GM19467 (cell line): ENCODE data around the gene HIPK2.

Experiments
- ATAC-seq: cut with Tn5 transposase; IDR thresholded peaks from one replicate; pipeline ENCODE4 v1.9.1; 2021; ENCODE audit warnings: mild to moderate bottlenecking, moderate library complexity; ENCODE audit not compliant: unreplicated experiment

The HIPK2 gene

DNA sequence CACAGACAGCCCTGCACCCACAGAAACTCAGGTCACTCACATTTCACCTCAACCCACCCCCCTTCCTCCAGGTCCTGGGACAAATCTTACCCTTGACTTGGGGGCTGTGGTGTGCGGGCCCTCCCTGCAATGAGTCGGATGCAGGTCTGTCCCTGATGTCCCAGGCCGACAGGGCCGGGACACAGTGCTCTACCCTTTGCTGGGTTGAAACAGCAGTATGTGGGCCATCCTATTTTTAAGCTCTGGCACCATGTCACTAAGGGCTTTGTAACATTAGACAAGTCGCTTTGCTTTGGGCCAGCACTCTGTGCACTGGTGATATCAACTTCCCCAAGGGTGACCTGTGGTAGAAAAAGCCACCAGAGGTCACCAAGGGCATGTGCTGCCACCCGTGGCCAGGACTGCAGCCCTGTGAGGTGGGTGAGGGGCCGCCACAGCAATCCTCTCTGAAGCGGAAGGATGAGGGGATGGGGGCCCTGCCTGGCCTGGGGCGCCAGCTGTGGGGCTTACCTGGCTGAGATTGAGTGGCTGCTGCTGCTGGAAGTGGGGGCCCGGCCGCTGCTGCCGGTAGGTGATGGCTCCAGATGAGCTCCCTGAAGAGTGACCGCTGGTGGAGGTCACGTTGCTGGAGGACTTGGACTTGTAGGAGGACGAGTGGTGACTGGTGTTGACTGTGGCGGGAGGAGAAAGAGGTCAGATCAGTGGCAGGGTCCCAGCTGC is 203.0 kb downstream of the HIPK2 start:
- ATAC-seq, result no peak

DNA sequence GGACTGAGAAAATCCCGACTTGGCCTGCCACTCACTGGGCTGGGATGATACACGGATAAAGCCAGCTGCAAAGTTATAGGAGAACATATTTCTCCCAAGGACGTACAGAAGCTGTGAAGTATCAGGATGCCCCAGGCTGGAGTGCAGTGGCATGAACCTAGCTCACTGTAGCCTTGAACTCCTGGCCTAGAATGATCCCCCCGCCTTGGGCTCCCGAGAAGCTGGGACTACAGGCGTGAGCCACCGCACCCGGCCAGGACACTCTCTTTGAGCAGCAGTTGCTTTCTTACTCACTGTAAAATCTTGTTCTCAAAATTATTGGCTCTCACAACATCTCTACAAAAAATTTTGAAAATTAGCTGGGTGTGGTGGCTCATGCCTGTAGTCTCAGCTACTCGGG is 203.9 kb downstream of the HIPK2 start:
- no peak for ATAC-seq

DNA sequence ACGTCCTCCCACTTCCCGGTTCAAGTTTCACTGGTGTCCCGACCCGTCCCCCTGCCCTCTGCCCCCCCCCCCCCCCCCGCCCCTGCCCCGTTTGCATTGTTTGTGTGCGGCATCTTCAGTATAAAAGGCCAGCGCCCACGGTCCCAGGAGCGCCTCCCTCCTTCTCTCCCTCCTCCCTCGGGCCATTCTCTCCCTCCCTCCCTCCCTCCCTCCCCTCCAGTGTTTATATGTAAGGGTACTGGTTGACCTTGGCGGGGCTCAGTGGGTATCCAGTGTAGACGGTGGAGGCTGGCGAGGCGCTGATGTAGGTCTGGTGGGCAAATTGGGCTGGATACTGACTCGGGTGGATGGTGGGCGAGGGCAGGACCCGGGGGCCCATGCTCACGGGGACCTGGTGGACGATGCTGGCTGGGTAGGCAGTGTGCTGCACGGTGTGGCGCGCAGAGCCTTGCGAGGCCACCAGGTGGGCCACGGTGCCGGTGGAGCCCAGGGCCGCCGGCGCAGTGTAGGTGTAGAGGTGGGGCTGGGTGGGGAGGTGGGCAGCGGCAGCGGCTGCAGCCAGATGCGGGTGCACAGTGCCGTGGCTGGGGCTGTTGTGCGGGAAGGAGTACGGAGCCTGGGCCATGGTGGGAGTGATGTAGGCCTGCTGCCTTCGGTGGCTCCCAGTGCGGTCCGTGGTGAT is 205.0 kb downstream of the HIPK2 start:
- no peak for ATAC-seq

DNA sequence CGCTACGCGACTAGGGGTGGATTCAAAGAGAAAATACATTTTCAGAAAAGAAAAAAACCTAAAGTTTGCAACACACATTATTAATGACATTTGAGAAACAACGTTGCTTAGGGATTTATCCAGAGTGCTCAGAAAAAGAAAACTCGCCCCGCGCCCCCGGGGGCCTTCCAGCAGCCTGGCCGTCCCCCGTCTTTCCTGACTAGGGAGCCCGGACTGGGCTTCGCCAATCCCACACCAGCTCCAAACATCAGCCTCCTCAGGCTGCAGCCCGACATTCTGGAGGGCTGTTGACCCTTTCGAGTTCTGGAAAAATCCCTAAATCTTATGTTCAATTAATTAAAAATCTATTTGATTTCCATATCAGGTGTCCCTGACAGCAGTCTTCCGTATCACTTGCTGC is 205.7 kb downstream of the HIPK2 start:
- ATAC-seq, result no peak

DNA sequence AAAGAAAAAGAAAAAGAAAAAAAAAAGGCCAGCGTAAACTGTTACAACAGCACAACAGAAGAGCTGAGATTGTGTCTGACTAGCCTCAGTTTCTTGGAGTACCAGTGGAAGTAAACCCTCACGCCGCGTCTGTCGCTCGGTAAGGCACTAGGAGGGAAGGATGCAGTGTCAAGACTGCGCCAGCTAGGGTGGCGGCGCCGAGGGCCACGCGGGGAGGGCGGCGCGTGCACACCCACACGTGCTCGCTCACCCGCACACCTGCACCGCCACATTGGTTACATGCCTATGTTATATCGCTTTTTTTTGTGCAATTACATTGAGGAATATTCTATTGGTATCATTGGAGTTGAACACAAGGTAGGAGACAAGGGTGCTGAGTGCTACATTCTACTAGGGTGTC is 206.1 kb downstream of the HIPK2 start:
- no peak for ATAC-seq

DNA sequence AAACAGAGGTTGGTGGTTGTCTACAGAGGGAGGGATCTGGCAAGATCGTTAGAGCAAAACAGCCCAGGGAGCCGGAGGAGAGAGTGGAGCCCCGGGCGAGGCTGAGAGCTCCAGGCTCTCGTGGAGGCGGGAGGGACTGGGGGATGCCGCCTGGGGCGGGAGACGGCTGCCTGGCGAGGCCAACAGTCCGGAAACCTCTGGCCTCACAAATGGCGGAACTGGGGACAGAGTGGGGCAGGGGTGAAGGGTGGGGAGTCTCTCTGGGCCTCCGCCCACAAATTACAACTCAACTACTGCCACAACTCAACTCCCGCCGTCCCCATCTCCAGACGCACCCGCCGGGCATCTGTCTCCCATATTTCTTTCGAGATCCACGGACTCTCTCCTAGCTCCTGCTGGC is 206.6 kb downstream of the HIPK2 start:
- no peak for ATAC-seq

DNA sequence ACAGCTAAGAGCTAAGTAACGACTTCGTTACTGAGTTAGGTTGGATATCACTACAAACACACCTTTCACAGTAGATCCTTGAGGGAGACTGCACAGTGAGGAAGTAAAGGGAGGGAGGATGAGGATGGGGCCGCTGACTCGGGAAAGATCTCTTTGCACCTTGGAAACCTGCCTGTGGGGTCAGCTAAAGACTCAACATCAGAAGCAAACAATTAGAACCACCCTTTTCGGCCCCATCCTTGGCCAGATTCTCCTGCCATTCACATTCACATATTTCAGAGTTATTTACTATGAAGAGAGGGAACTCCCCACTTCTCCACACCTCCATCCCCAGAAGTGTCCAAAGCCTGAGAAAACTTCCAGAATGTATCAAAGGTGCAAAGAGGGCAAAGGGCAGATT is 207.2 kb downstream of the HIPK2 start:
- ATAC-seq, result no peak

DNA sequence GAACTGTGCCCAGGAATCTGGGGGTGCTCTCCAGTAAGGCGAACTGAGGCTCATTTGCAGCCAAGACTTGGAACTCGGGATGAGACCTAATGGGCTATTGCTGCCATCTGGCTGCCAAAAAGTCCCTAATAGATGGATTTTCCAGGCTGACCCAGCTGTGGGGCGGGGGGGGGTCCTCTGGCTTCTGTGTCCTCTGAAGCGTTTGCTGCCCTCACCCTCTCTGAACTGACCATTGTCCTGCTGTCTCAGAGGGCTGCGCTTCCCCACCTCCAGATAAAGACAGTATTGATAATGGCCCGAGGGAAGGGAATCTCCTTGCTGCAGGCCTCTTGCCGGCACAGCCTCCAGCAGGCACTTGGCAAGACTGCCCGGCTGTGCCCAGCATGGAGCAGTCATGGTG is 207.7 kb downstream of the HIPK2 start:
- ATAC-seq, result no peak

DNA sequence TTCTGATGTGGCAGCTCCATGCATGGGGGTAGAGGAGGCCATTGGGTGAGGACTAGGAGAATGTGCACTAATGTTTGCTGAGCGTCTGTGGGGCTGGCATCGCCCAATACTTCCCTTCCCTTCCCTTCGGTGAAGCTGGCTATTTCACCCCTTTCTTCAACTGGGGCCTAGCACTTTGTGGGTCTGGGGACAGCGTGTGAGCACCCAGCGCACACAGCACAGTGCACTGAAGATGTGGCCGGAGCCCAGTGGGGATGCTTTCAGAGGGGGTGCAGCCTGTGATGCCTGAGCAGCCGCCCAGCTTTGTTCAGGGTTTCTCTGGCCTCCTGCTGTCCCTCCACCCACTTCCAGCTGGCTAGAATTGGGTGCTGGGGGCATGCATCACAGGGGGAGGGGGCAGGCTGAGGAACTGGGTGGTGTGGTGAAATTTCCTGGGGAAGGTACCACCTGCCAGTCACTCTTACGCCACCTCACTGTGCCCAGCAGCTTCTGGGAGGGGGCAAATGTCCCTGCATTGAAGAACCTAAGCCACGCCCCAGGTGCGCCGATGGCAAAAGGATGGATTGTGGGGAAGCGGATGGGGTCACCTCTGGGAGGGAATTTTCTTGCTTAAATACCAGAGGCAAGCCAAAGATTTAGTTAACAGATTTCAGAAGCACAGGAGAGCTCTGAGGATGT is 208.8 kb downstream of the HIPK2 start:
- ATAC-seq, result no peak

DNA sequence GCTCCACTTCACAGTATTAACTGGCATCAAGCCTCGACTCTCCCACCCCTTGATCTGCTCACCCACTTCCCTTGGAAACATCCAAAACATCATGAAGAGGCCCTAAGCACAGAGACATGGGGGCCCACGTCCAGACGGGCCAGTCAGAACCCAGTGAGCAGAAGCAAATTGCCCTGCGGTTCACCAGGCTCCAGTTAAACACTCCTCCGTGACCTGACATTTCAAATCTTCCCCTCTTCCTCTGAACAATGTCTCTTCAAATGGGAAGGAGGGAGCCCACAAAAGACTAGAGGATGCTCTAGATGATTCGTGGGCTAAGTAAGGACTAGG is 209.5 kb downstream of the HIPK2 start:
- ATAC-seq, result no peak

DNA sequence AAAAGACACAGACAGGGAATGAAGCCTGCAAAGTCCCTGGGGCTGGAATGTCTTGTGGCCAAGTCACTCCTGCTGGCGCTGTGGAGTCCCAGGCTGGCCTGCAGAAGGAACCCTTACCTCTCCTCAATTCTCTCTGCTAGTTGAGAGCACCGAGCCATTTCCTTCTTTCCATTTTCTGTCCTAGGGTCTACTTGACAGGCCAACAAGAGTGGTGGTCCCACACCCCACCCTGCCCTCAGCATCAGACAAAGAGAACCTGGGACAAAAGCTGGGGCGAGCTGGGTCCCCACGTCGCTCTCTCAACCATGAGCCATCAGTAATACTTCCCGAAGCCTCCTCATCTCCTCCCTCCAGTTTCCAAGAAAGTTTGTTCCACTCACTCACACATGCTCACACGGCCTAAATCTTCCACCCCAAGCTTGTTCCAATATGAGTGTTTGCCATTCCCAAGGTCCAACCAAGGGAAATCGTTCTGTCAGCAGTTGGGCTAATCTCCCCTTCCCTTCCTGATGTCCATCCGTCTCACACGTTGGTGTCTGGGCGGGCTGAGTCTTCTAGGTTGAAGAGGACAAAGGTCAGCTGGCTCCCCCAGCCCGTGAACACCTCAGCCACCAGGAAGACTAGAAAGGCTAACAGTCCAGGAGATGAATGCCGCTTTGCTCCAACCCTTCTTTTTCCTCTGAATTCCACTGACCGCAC is 210.0 kb downstream of the HIPK2 start:
- ATAC-seq, result no peak

DNA sequence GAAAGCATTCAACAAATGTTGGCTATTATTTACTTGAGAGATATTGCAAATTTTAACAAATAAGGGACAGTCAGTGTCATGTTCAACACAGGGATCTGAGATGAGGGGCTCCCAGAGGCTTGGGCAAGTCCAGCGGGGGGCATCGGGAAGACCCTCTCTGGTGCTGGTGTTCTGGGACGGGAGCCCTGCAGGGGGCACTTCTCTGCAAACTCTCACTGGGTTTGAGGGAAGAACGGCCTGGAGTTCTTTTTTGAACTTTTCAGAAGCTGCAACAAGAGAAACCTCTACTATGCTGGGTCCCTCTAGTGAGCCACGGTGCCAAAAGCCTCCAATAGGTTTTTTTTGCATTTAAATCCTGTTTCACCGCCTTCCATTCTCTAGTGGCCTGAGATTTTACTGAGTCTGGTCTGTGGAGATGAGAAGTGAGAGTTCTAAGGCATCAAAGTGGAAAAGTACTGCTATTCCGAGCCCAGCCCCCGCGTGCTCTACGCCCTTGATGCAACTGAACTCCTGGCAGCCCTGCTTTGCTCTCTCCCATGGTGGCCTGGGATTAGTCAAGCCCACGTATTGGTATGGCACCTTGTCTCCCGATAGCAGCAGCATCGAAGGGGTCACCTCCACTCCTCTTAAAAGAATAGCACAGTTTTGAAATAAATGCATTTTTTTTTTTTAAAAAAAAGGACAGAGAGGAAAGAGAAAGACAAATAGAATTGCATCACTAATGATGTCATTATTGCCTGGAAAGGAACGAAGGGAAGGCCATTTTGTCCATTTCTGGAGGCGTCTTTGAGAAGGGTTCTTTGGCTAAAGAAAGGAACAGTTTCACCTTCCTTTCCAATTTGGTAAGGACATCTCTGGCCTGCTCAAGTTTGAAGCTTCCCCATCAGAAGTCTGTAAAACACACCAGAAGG is 210.8 kb downstream of the HIPK2 start:
- no peak for ATAC-seq

DNA sequence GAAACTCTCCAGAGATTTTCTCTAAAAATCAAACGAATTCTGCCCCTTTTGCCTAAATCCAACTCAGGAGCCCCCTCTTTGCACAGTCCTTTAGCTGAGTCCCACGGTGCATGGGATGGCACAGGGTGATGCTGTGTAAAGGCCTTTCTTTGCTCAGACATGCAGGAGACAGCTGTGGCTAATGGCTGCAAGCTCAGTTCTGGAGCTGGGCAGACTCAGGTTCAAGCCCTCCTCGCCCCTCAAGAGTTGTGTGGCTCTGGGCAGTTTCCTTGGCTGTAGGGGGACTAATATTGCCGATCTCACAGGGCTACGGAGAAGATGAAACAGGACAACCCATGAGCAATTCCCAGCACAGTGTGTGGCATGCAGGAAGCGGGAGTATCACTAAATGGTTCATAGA is 211.7 kb downstream of the HIPK2 start:
- ATAC-seq, result no peak

DNA sequence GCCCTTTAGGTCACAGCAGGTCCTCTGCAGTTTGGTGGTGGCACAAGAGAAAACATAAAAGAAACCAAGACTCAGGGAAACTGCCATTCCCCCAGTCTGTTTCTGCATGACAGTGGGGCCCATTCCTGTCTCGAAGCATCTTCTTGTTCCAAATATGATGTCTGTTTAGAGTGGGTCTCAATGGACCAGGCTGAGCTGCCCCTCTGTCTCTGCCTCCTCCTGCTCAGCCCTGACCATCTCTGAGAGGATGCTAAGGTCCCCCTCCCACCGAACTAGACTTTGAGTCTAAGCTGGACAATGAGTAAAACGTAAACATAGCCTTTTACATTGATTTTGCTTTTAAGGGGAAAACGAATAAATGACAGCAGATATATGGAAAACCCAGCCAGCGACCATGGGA is 213.9 kb downstream of the HIPK2 start:
- ATAC-seq, result no peak

DNA sequence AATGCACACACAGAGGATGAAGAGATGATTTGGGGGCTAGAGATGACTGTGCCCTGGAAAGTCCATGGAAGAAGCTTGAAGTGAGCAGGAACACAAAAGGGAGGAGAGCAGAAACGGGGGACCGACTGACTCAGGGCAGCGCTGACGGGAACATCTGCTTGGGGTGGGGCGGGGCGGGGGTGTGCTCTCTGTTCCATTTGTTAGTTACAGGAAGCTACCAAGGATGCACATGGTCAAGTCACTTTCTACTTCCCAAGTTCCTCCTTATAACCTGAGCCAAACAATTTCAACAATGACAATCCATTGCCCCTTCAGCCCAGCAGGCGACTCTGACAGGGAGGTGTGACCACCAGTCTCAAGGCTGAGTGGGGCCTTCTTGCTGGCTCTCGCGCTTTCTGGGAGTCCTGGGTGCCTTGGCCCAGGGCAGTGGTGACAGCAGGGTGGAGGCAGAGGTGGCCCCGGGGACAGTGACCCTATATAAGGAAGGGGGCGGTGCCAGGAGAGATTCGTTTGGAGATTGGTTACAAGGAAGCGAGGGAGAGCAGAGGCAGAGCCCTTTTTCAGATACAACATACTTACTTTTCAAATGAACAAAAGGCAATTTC is 214.7 kb downstream of the HIPK2 start:
- no peak for ATAC-seq

DNA sequence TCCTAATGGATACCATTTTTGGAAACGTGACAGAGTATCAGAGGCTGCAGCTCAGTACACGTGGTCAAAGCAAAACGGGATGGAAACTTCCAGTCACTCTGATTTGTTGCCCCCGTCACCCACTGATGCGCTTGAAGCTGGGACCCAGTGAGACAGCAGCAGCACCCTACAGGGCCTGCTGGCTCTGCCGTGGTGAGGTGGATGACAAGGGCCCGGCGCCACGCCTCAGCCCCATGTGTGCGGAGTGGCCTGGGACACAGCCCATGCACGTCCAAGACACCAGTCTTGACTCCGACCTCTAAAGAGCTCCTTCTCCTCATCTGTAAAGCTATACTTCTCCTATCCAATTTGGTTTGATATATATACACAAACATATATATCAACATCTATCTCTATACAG is 215.3 kb downstream of the HIPK2 start:
- ATAC-seq, result no peak

DNA sequence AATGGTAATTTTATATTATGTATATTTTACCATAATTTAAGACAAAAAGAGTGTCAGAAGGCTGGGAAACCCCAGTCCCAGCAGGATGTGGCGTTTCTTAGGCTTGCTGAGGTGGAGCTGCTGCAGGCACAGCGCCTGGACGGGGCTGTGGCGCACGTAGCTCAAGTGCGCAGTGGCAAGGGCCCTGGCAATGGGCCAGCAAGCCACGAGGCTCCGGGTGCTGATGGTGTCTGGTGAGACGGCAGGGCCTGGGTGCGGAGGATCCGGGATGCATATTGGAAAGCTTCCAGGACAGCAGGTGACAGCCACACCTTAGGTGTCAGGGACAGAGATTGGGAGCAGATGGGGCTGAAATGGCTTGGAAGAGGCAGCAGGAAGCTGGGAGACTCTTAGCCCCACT is 217.1 kb downstream of the HIPK2 start:
- ATAC-seq, result no peak

DNA sequence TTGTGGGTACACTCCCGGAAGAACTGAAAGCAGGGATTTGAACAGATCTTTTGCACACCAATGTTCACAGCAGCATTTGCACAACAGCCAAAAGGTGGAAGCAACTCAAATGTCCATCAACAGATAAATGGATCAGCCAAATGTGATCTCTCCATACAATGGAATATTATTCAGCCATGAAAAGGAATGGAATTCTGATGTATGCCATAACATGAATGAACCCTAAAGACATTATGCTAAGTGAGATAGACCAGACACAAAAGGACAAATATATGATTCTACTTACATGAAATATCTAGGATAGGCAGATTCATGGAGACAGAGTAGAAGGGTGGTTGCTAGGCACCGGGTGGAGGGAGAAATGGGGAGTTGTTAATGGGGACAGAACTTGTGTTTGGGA is 217.6 kb downstream of the HIPK2 start:
- no peak for ATAC-seq

DNA sequence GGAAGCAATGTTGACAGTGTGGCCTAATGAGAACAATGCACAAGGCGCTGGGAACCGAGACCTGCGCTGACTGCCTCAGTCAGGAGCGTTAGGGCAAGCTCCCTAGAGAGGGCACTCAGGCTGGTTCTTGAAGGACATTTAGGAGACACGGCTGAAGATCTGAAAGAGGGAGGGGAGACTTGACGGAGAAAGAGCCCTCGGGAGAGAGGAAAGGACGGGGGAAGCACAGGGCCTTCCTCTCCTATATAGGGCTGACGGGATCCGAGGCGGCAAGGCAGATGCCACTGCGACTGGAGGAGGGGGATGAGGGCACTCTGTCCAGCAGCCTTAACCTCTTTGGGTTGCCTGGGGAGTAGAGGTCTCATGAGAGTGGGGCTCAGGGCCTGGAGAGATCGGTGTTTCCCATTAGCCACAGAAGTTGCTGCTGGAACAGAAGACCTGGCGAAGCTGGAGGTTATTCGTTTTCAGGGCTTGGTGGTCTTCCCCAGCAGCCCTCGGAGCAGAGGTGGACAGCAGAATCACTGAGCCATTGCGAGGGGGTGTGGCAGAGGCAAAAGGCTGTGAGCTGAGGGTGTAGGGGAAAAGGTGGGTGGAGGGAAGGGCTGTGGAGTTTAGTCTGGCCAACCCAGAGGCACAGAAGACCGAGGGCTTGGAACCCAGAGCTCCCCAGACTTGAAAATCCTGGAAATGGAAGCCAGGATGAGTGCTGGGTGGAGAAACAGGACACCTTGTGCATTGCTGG is 218.3 kb downstream of the HIPK2 start:
- ATAC-seq, result no peak
